HG02852 (cell line): ENCODE measurements around the gene CENPB.

Experiments used
- ATAC-seq: cut with Tn5 transposase; IDR thresholded peaks from one replicate; pipeline ENCODE4 v1.9.1; 2021; ENCODE audit warnings: mild to moderate bottlenecking, moderate library complexity; ENCODE audit not compliant: unreplicated experiment

Gene CENPB

GRCh38 chr20:3812259-3812681 lies 25.7 kb upstream of the CENPB start:
- no peak for ATAC-seq

- ATAC-seq = no peak
These were observed 25.1 kb upstream of the CENPB start for GRCh38 chr20:3811467-3812258.

- ATAC-seq = no peak
These were observed 22.0 kb upstream of the CENPB start for GRCh38 chr20:3808544-3808943.

- ATAC-seq = no peak
These were observed 18.2 kb upstream of the CENPB start for GRCh38 chr20:3804781-3805180.

- ATAC-seq = no peak
These were observed 17.8 kb upstream of the CENPB start for GRCh38 chr20:3804254-3804751.

GRCh38 chr20:3803854-3804253 lies 17.3 kb upstream of the CENPB start:
- ATAC-seq = no peak

GRCh38 chr20:3803289-3803688 lies 16.7 kb upstream of the CENPB start:
- no peak for ATAC-seq

GRCh38 chr20:3802524-3803239 lies 16.1 kb upstream of the CENPB start:
- no peak for ATAC-seq

- ATAC-seq = no peak
These were observed 15.3 kb upstream of the CENPB start for GRCh38 chr20:3801846-3802245.

- no peak for ATAC-seq
These were observed 14.8 kb upstream of the CENPB start for GRCh38 chr20:3801299-3801698.

GRCh38 chr20:3800878-3801260 lies 14.3 kb upstream of the CENPB start:
- no peak for ATAC-seq

GRCh38 chr20:3800256-3800877 lies 13.8 kb upstream of the CENPB start:
- no peak for ATAC-seq

- ATAC-seq = no peak
These were observed 12.3 kb upstream of the CENPB start for GRCh38 chr20:3798908-3799248.

- ATAC-seq = no peak
These were observed 11.8 kb upstream of the CENPB start for GRCh38 chr20:3798373-3798768.

GRCh38 chr20:3797592-3798372 lies 11.2 kb upstream of the CENPB start:
- ATAC-seq = no peak

- no peak for ATAC-seq
These were observed 10.6 kb upstream of the CENPB start for GRCh38 chr20:3797226-3797545.

GRCh38 chr20:3796477-3797225 lies 10.1 kb upstream of the CENPB start:
- ATAC-seq = no peak

- peak; percentile 66 for ATAC-seq
These were observed 9.2 kb upstream of the CENPB start, which contains the start of gene CDC25B for GRCh38 chr20:3795511-3796468. TSS of gene CDC25B (plus strand) at chr20:3796310. CDS start at chr20:3796532, 222 bp downstream.

- no peak for ATAC-seq
These were observed 8.3 kb upstream of the CENPB start for GRCh38 chr20:3794701-3795420.
